Omental fat pad (tissue), 4 donors: Measurements from ENCODE around the gene HSF2BP. TPM values are rescaled to one million over a fixed set of nuclear protein-coding genes. Genes with fewer than 3 reads are reported as not detected.

Experiments used
- ATAC-seq: fragments of 150-250 bp; one replicate; pipeline ENCODE4 v1.9.1; 2016; ENCODE audit warnings: mild to moderate bottlenecking, moderate library complexity; ENCODE audit not compliant: low FRiP score
- DNase-seq: peaks from one replicate; pipeline ENCODE4 v3.0.0-alpha.2; 2019; ENCODE audit warnings: low spot score
- total RNA-seq, 4 donors: library from RNA; depleted of rRNA; stranded (reverse); fragments of >200 nt; gene quantifications; one replicate each; pipeline ENCODE4 v1.1.0, GENCODE V29; 2016
- TF ChIP-seq, protein P1 (sequence below), 3 donors: fragments of 450-650 bp; IDR thresholded peaks; one replicate each; pipeline ENCODE4 v1.5.1; 2016 to 2017; ENCODE audit warnings: antibody characterized with exemption in 3 of 3, mild to moderate bottlenecking in 3 of 3, moderate library complexity in 2 of 3

The HSF2BP gene
- total RNA-seq, 4 donors from 2014 or later: 0.94 to 1.6 (median 1.1) TPM; not detected in 1

GRCh38 chr21:43691801-43692200 is 32.5 kb upstream of the HSF2BP start:
- no peak for ATAC-seq
- DNase-seq: no peak
- TF ChIP-seq, protein P1, sequence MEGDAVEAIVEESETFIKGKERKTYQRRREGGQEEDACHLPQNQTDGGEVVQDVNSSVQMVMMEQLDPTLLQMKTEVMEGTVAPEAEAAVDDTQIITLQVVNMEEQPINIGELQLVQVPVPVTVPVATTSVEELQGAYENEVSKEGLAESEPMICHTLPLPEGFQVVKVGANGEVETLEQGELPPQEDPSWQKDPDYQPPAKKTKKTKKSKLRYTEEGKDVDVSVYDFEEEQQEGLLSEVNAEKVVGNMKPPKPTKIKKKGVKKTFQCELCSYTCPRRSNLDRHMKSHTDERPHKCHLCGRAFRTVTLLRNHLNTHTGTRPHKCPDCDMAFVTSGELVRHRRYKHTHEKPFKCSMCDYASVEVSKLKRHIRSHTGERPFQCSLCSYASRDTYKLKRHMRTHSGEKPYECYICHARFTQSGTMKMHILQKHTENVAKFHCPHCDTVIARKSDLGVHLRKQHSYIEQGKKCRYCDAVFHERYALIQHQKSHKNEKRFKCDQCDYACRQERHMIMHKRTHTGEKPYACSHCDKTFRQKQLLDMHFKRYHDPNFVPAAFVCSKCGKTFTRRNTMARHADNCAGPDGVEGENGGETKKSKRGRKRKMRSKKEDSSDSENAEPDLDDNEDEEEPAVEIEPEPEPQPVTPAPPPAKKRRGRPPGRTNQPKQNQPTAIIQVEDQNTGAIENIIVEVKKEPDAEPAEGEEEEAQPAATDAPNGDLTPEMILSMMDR (IDR thresholded peaks at IDR 0.05): no peak

GRCh38 chr21:43691086-43691795 is 32.0 kb upstream of the HSF2BP start:
- TF ChIP-seq, protein P1 (IDR thresholded peaks at IDR 0.05): no peak
- no peak for DNase-seq
- ATAC-seq: no peak

- ATAC-seq: no peak
- TF ChIP-seq, protein P1 (IDR thresholded peaks at IDR 0.05): no peak
Measured at GRCh38 chr21:43690346-43690745, 31.1 kb upstream of the HSF2BP start.

GRCh38 chr21:43689556-43690337 is 30.5 kb upstream of the HSF2BP start:
- no peak for ATAC-seq
- no peak for DNase-seq
- TF ChIP-seq, protein P1 (IDR thresholded peaks at IDR 0.05): no peak

More at GRCh38 chr21:43690346-43690745, 31.1 kb upstream of the HSF2BP start:
- DNase-seq: no peak

GRCh38 chr21:43688906-43689305 is 29.6 kb upstream of the HSF2BP start:
- DNase-seq (no peak), ATAC-seq (no peak)
- TF ChIP-seq, protein P1 (IDR thresholded peaks at IDR 0.05): no peak

DNA sequence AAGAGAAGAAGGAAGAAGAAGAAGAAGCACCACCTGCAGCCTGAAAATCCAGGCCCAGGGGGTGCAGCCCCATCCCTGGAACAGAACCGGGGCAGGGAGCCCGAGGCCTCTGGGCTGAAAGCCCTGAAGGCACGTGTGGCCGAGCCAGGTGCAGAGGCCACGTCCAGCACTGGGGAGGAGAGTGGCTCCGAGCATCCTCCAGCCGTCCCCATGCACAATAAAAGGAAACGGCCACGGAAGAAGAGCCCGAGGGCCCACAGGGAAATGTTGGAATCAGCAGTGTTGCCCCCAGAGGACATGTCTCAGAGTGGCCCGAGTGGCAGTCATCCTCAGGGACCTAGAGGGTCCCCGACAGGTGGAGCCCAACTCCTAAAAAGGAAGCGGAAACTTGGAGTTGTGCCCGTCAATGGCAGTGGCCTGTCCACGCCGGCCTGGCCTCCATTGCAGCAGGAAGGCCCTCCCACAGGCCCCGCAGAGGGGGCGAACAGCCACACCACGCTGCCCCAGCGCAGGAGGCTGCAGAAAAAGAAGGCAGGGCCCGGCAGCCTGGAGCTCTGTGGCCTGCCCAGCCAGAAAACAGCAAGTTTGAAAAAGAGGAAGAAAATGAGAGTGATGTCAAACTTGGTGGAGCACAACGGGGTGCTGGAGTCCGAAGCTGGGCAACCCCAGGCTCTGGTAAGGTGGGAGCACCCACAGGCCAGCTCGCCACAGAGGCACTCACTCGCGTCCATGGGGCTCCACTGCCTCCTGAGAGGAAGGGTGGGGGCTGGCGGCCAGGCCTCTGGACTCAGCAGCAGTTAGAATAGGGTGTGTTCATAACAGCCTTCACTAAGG is 28.5 kb upstream of the HSF2BP start:
- TF ChIP-seq, protein P1 (IDR thresholded peaks at IDR 0.05): no peak
- no peak for DNase-seq
- no peak for ATAC-seq
